ENCODE measurements around the gene PRRG4.
"Not testable (repeated sequence)": the region's sequence is repeated elsewhere in the genome, so short reads cannot be mapped to it uniquely, and the experiment has no call there.

The PRRG4 gene

DNA sequence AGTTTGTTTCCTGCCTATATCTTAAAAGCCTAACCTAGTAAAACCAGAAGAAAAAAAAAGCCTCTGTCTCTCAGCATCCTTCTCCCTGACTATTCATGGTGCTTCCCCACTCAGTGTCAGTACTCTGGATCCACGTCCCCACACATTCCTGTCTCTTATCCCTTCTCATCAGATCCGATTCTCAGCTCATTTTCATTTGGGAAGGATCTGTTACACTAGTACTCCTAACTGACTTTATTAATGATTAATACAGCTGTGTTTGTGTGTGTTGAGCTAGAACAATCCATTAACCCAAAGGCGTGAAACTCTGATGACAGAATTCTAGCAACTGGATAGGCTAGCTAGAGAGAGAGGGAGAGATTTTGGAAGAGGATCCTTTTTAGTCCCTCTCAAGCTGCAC, 1.5 kb downstream of the PRRG4 start:
- DNase-seq = no peak

GRCh38 chr11:32833921-32834320, 4.2 kb downstream of the PRRG4 start:
- DNase-seq = no peak

GRCh38 chr11:32836946-32837345, 7.2 kb downstream of the PRRG4 start:
- no peak for DNase-seq

GRCh38 chr11:32838505-32839274, 9.0 kb downstream of the PRRG4 start:
- DNase-seq = no peak

DNA sequence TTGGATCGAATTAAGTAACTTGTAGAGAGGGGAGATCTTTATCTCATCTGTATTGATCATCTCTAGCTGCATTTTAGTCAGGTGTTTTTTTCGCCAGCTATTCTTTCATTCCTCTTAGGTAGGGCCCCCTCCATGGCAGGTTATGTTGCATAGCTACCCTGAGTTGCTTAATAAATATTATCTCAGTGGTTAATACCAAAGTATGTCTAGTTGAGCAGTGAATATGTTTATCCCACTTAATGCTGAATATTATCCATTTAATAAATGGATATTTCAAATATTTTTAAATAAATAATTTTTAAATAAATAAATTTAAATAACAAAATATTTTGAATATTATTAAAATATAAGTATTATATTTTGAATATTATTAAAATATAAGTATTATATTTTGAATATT, 9.6 kb downstream of the PRRG4 start:
- no peak for DNase-seq

GRCh38 chr11:32840587-32840986, 10.9 kb downstream of the PRRG4 start:
- DNase-seq = no peak

DNA sequence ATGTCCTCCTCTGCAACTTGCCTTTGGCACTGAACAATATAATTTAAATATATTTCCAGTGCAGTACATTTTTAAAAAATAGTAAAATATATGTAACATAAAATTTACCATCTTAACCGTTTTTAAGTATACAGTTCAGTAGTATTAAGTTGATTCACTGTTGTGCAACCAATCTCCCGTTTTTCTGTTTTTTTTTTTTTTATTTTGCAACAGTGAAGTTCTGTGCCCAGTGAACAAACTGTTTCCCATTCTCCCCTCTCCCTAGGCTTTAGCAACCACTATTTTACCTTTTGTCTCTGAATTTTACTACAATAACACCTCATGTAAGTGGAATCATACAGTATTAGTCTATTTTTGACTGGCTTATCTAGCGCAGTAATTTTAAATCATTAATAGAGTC, 13.8 kb downstream of the PRRG4 start:
- no peak for DNase-seq

GRCh38 chr11:32847511-32847910, 17.8 kb downstream of the PRRG4 start:
- no peak for DNase-seq

DNA sequence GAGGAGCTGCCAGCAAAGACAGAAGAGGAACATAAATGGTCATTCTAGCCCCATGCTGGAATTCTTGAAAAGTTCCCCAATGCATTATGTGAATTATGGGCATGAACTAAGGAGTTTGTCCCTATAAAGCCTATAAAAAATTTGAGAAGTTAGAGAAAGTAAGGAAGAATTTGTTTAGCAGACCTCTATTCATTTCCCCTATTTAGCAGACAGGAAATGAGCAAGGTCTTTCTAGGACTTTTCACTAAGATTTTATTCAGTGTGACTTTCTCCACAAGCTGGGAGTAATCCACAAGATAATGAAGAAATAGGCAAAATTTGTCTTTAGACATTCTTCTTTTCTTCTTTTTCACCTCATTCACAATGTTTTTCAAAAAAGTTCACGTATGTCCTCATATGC, 20.0 kb downstream of the PRRG4 start:
- no peak for DNase-seq

DNA sequence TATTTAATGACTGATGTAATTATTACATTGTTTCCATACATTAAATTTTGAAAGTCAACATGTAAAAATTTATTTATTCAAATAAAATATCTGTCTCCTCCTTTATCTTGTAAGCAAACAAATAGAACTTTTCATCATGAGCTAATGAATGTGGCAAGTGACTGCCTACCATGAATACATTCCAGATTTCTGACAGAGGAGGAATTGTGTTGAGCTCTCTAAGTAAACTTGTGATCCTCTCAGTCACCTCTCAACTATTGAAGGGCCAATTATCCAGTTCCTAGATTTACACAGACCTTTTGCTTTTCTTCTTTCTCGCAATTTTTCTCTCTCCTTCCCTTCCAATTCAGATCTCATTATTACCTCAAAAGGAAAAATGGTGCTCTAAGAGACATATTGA, 21.5 kb downstream of the PRRG4 start:
- no peak for DNase-seq

DNA sequence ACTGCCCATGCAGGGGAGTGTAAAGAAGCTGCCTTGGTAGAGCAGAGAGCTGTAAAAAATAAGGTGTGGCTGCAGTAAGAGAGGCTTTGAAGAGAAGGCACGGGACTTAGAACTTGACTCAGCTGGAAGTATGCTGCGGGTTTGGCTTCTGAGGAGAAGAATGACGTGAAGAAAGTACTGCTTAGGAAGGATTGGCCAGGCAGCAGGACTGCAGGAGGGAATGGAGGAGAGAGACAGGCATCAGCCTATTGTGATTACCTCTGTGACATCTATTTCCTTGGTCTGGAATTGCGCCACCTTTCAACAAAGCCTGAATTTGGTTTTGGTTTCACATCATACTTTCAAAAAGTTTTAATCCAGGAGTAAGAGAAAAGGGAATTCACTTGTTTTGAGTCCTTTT, 22.5 kb downstream of the PRRG4 start:
- no peak for DNase-seq

GRCh38 chr11:32855601-32856000, 25.9 kb downstream of the PRRG4 start:
- no peak for DNase-seq

GRCh38 chr11:32858731-32859130, 29.0 kb downstream of the PRRG4 start:
- DNase-seq = no peak

GRCh38 chr11:32861850-32862577, 32.3 kb downstream of the PRRG4 start:
- no peak for DNase-seq

DNA sequence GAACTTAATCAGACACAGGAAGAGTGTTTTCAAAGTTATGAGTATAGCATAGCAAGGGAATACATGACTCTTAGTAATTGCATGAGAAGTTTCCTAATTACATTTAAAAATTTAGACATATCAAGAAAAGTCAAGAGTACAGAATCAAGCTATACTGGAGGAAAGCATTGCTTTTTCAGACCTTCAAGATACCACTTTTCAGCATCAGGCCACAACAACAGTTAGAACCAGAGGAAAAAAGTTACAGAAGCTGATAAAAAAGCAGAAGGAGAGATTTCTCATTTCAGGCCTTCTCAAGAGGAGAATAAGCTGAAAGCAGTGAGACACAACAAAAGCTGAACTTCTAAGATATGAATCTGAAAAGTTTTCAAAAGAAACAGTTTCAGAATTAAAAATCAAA, 34.8 kb downstream of the PRRG4 start:
- DNase-seq = no peak

DNA sequence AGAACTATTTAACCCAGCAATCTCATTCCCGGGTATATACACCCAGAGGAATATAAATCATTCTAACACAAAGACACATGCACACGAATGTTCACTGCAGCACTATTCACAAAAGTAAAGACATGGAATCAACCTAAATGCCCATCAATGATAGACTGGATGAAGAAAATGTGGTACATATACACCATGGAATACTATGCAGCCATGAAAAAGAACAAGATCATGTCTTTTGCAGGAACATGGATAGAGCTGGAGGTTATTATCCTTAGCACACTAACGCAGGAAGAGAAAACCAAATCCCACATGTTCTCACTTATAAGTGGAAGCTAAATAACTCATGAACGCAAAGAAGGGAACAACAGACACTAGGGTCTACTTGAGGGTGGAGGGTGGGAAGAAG, 39.0 kb downstream of the PRRG4 start:
- not testable (repeated sequence) for DNase-seq

DNA sequence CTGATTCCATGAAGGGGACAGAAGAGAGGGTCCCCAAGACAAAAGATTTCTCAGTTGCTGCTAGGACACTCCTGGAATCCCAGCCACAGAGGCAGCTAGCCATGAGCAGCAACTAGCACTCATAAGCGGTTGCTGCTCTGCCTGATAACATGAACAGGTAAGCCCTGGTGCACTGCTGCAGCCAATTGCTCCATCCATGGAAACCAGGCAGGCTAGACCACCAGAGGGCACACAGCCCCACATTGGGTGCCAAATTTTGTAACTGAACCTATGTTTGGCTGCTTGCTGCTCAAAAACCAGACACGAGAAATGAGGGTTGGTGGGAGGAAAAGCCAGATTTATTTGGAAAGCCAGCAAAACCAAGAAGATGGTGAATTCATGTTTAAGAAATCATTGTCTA, 40.9 kb downstream of the PRRG4 start:
- no peak for DNase-seq

DNA sequence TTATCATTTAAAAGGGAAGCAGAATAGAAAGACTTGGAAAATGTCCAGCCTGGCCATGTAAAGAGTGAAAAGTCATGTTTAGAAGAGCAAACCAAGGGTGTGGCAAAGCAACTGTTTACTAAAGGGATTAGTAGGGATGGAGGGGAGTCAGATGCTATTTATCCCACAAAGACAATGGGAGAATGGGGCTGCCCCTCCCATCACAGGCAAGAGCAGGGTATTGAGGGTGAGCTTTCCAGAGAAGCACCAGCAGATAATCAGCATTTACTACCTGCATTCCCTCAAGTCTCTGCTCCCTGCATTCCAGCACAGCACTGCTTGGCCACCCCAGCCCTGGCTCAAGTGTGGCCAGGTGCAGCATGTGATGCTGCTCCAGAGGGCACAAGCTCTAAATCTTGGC, 44.4 kb downstream of the PRRG4 start:
- no peak for DNase-seq

DNA sequence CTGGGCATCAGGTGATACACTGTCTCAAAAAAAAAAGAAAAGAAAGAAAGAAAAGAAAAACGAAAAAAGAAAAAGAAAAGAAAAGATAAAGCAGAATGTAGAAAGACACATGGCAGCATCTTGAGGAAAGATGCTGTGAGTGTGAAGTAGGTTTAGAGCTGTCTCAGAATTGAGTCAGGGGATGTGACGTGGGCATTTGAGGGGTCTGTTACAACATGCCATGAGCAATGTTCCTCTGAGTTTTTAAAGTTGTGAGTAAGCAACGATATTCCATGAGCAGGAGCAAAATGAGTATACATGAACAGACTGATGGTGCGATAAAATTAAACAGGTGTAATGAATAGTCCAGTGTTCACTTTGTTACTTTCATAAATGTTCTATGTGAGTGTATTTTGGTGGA, 51.6 kb downstream of the PRRG4 start:
- DNase-seq = no peak

GRCh38 chr11:32883421-32883820, 53.7 kb downstream of the PRRG4 start:
- no peak for DNase-seq

DNA sequence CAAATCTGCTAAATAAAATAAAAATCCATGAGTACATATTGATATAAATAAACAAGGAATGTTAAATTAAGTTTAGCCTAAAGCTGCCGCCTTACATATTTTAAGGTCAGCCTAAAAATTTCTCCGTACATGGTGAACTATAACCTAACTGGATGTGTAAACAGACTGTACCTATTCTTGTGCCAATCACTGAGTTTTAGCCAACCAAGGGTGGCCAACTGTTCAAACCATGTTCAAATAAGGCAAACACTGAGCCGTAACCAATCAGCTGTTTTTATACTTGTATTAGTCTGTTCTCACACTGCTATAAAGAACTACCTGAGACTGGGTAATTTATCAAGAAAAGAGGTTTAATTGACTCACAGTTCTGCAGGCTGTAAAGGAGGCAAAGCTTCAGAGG, 54.3 kb downstream of the PRRG4 start:
- DNase-seq = no peak

DNA sequence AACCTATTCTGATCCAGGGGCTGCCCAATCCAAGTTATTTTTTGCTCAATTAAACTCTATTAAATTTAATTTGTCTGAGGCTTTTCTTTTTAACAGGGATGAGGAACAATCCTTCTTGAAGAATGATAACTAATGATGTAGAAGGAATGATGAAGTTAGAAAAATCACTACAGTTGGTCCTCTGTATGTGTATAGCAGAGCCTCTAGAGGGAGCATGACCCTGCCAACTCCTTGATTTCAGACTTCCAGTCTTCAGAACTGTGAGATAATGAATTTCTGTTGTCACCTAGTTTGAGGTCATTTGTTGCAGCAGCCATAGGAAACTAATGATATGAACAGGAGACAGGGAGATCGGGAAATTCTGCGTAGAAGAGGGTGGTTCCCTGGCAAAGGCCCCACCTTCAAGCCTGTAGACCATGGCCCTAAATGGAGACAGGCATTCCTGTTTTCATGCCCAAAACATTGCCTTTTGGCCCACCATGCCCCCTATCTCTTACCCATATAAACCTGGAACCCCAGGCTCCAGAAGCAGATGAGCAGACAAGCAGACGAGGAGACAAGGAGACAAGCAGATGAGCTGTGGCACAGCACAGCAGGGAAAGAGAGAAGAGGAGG, 55.1 kb downstream of the PRRG4 start:
- DNase-seq = no peak

GRCh38 chr11:32885556-32885955, 55.8 kb downstream of the PRRG4 start:
- DNase-seq = no peak

DNA sequence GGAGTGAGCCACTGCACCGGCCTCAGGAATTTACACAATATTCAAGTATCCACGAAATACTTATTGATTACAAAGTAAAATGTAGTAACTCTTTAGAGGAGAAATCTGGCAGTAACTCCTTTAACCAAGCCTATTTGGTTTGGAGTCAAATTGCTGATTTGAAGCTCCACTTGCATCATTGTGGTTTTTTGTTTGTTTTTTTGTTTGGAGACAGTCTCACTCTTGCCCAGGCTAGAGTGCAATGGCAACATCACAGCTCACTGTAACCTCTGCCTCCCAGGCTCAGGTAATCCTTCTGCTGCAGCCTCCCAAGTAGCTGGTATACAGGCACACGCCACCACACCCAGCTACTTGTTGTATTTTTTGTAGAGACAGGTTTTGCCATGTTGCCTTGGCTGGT, 56.5 kb downstream of the PRRG4 start:
- DNase-seq = no peak
